Activated CD4-positive, alpha-beta T cell treated with anti-CD3 and anti-CD28 coated beads, Interleukin-2, Interleukin-6, amounts not matched to agents 100 ng/mL and 50 ng/mL, durations not matched to agents 16 hours and 8 hours (primary cell): ENCODE results near the gene HNRNPCL2.
"Not testable (repeated sequence)": the region's sequence is repeated elsewhere in the genome, so short reads cannot be mapped to it uniquely, and the experiment has no call there.

ENCODE experiments used
- DNase-seq: peaks from one replicate; pipeline ENCODE4 v3.0.0-alpha.2; 2020

Gene HNRNPCL2

DNA sequence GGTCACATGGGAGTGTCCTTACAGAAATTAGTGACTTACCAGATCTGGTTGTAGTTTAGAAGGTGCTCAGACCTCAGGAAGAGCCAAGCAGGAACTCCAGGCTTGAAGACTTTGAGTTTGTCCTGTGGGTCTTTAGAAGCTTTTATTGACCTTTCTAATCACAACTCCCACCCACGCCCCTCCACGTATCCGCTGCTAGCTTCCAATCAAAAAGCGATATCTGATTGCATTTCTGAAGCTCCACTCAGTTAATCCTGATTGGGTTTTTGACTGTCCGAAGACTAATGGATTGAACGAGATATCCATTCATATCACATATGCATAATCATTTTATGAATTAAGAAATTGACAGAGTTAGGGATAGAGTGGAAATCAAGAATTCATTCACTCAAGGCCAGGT, at the start of gene HNRNPCL2:
TSS of gene HNRNPCL2 (minus strand) at position 101 of the 400 bp plus-strand sequence. CDS start 454 bp downstream, outside the sequence.
- DNase-seq = not testable (repeated sequence)

GRCh38 chr1:13165531-13165930, 48.9 kb upstream of the HNRNPCL2 start, which contains the start of gene HNRNPCL4:
Gene HNRNPCL4, minus strand, starts transcription at chr1:13165631. Its CDS starts 164 bp downstream, at chr1:13165467.
- DNase-seq = not testable (repeated sequence)

- not testable (repeated sequence) for DNase-seq
These were observed 39.3 kb upstream of the HNRNPCL2 start, which contains the start of gene PRAMEF26 for GRCh38 chr1:13155909-13156308. Gene PRAMEF26, minus strand, starts transcription at chr1:13156009. Its CDS starts 2,914 bp downstream, at chr1:13153095.

DNA sequence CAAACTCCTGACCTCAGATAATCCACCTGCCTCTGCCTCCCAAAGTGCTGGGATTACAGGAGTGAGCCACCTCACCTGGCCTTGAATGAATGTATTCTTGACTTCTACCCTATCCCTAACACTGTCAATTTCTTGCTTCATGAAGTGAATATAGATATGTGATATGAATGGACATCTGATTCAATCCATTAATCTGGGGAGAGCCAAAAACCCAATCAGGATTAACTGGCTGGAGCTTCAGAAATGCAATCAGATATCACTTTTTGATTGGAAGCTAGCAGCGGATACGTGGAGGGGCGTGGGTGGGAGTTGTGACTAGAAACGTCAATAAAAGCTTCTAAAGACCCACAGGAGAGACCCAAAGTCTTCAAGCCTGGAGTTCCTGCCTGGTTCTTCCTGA, 46.2 kb downstream of the HNRNPCL2 start, which contains the start of gene PRAMEF25:
TSS of gene PRAMEF25 (plus strand) at position 301 of the 400 bp plus-strand sequence. CDS start 2,920 bp downstream, outside the sequence.
- DNase-seq = not testable (repeated sequence)
